Activated naive CD4-positive, alpha-beta T cell treated with anti-CD3 and anti-CD28 coated beads, Interleukin-2, amount 50 U/mL, for 24 hours (primary cell): ENCODE measurements around the gene ISG15.
"Not testable (repeated sequence)": the region's sequence is repeated elsewhere in the genome, so short reads cannot be mapped to it uniquely, and the experiment has no call there.

ENCODE experiments used
- H3K27ac Mint-ChIP-seq: one replicate; pipeline ENCODE4 v1.8.0; 2021; ENCODE audit warnings: mild to moderate bottlenecking, mixed read lengths
- H3K27me3 Mint-ChIP-seq: one replicate; pipeline ENCODE4 v1.8.0; 2021; ENCODE audit warnings: mixed read lengths
- H3K36me3 Mint-ChIP-seq: one replicate; pipeline ENCODE4 v1.8.0; 2021; ENCODE audit warnings: mixed read lengths
- H3K4me1 Mint-ChIP-seq: one replicate; pipeline ENCODE4 v1.8.0; 2021; ENCODE audit warnings: mixed read lengths
- H3K4me3 Mint-ChIP-seq: one replicate; pipeline ENCODE4 v1.8.0; 2021; ENCODE audit warnings: mild to moderate bottlenecking, mixed read lengths
- H3K9me3 Mint-ChIP-seq: one replicate; pipeline ENCODE4 v1.8.0; 2021; ENCODE audit warnings: mixed read lengths

ISG15 gene

DNA sequence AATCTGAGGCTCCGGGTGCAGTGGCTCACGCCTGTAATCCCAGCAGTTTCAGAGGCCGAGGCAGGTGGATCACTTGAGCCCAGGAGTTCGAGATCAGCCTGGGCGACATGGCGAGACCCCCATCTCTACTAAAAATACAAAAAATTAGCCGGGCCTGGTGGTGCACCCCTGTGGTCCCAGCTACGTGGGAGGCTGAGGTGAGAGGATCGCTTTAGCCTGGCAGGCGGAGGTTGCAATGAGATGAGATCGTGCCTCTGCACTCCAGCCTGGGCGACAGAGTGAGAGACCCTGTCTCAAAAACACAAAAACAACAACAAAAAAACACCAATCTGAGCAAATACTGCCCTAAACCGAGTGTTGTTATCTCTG is 577 bp upstream of the ISG15 start:
- H3K4me1 Mint-ChIP-seq, result peaks cover 35% of the 10 kb centered on the region

GRCh38 chr1:1013922-1014648 is 788 bp downstream of the ISG15 start:
- no peaks in the 10 kb centered on the region for H3K9me3 Mint-ChIP-seq
- H3K36me3 Mint-ChIP-seq, result no peaks in the 10 kb centered on the region
- H3K4me3 Mint-ChIP-seq, result peak overlapping the region; percentile 90
- H3K4me1 Mint-ChIP-seq, result peaks cover 33% of the 10 kb centered on the region
- no peaks in the 10 kb centered on the region for H3K27me3 Mint-ChIP-seq
- H3K27ac Mint-ChIP-seq, result peak overlapping the region; percentile 91

More for the DNA sequence above, 577 bp upstream of the ISG15 start:
- Mint-ChIP-seq H3K27ac (peak overlapping the region; percentile 85), H3K4me3 (peak overlapping the region; percentile 90)
- not testable (repeated sequence) for H3K9me3 Mint-ChIP-seq, H3K27me3 Mint-ChIP-seq, H3K36me3 Mint-ChIP-seq

DNA sequence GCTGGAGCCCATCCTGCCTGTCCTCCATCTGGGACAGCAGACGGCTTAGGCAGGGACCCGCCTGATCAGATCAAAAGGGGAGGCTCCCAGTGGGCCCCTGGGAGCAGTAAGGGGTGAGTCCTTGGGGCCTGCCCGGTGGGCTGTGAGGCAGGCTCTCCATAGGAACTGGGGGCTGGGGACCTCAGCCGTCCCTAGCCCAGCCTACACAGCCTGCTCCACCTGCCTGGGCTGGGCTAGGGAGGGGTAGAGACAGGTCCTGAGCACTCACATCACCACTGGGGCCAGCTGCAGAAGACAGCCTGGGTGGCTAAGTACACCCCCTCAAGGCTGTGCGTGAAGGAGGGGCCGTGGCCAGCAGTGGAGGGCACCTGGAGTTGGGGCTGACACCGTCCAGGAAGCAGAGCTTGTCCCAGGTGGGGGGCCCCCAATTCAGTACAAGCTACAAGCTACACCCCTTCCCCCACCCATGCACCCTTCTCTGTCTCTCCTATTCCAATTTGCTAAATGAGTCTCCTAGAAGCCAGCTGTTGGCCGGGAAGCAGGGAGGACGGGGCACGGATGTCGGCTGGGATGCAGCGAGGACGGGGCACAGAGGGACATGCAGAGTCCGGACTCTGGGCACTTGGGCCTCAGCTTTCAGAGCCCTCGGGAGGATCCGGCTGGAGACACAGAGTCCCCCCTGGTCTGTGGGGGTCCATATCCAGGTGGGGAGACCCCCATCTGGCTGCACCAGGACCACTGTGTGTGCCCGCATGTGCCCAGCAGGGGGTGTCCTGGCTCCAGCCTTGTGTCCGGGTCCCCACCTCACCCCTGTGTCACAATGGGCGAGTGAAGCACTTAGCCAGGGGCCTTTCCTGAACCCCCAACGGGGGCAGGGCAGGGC is 1.7 kb downstream of the ISG15 start:
- no peaks in the 10 kb centered on the region for H3K27me3 Mint-ChIP-seq
- H3K27ac Mint-ChIP-seq, result peak overlapping the region; percentile 91
- peak overlapping the region; percentile 90 for H3K4me3 Mint-ChIP-seq
- H3K36me3 Mint-ChIP-seq, result no peaks in the 10 kb centered on the region
- peaks cover 32% of the 10 kb centered on the region for H3K4me1 Mint-ChIP-seq
- H3K9me3 Mint-ChIP-seq, result no peaks in the 10 kb centered on the region

DNA sequence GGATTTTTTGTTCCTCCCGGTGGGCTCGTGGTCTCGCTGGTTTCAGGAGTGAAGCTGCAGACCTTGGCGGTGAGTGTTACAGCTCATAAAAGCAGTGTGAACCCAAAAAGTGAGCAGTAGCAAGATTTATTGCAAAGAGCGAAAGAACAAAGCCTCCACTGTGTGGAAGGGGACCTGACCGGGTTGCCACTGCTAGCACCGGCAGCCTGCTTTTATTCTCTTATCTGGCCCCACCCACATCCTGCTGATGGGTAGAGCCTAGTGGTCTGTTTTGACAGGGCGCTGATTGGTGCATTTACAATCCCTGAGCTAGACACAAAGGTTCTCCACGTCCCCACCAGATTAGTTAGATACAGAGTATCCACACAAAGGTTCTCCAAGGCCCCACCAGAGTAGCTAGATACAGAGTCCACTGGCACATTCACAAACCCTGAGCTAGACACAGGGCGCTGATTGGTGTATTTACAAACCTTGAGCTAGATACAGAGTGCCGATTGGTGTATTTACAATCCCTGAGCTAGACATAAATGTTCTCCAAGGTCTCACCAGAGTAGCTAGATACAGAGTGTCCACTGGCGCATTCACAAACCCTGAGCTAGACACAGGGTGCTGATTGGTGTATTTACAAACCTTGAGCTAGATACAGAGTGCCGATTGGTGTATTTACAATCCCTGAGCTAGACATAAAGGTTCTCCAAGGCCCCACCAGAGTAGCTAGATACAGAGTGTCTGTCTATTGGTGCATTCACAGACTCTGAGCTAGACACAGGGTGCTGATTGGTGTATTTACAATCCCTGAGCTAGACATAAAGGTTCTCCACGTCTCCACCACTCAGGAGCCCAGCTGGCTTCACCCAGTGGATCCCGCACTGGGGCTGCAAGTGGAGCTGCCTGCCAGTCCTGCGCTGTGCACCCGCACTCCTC is 4.4 kb downstream of the ISG15 start:
- not testable (repeated sequence) for H3K9me3 Mint-ChIP-seq, H3K27me3 Mint-ChIP-seq, H3K36me3 Mint-ChIP-seq, H3K27ac Mint-ChIP-seq
- H3K4me1 Mint-ChIP-seq, result peaks cover 36% of the 10 kb centered on the region
- H3K4me3 Mint-ChIP-seq, result peak overlapping the region; percentile 41

DNA sequence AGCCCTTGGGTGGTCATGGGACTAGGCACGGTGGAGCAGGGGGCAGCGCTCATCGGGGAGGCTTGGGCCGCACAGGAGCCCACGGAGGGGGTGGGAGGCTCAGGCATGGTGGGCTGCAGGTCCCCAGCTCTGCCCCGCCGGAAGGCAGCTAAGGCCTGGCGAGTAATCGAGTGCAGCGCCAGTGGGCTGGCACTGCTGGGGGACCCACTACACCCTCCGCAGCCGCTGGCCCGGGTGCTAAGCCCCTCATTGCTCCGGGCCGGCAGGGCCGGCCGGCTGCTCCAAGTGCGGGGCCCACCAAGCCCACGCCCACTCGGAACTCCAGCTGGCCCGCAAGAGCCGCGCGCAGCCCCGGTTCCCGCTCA is 5.0 kb downstream of the ISG15 start:
- not testable (repeated sequence) for H3K27me3 Mint-ChIP-seq, H3K36me3 Mint-ChIP-seq, H3K9me3 Mint-ChIP-seq, H3K27ac Mint-ChIP-seq, H3K4me3 Mint-ChIP-seq
- H3K4me1 Mint-ChIP-seq, result peaks cover 29% of the 10 kb centered on the region

DNA sequence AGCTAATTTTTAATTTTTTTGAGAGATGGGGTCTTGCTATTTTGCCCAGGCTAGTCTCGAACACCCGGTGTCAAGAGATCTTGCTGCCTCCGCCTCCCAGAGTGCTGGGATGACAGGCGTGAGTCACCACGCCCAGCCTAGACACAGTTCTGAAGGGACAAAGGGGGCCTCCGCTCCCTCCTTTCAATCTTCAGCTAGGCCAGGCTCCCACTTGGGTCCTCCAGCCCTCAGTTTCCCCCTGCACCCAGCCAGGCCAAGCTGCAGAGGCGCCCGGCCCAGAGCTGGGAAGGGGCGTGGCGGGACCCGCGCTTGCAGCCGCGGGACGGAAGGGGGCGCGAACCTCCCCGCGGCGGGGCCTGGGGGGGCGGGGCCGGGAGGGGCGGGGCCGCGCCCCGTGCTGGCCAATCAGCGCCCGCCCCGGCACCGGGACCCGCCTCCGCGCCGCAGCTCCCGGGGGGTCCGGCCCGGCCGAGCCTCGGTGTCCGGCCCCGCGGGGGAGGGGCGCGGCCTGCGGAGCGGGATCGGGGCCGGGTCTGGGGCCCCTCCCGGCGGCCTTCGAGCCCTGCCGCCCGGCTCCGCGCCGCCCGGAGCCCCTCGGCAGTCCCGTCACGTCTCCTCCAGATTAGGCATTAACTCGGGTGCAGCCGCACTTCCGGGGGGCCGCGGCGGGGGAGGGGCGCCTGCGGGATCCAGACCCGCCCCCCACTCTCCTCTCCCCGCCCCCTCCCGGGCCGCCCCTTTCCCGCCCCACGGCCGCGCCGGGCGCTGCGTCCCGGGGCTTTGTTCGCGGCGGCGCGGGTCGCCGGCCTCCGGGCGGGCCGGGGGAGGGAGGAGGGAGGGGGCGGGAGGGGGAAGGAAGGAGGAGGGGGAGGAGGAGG is 6.1 kb downstream of the ISG15 start:
- Mint-ChIP-seq H3K4me3 (peak overlapping the region; percentile 64), H3K9me3 (no peaks in the 10 kb centered on the region), H3K36me3 (no peaks in the 10 kb centered on the region), H3K4me1 (peaks cover 19% of the 10 kb centered on the region), H3K27me3 (no peaks in the 10 kb centered on the region), H3K27ac (no peak overlapping the region)

DNA sequence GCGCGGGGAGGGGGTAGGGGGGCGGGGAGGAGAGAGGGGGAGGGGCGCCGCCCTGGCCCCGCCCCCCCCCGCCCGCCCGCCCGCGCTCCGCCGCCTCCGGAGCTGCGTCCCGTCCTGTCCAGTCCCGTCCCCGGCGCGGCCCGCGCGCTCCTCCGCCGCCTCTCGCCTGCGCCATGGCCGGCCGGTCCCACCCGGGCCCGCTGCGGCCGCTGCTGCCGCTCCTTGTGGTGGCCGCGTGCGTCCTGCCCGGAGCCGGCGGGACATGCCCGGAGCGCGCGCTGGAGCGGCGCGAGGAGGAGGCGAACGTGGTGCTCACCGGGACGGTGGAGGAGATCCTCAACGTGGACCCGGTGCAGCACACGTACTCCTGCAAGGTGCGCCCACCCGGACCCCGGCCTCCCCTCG is 6.7 kb downstream of the ISG15 start, which contains the start of gene AGRN:
Gene AGRN, plus strand, starts transcription at position 121 of the 405 bp plus-strand sequence. Its CDS starts 53 bp downstream, at position 174.
- H3K36me3 Mint-ChIP-seq, result no peaks in the 10 kb centered on the region
- no peak within 1 kb of the TSS for H3K27ac Mint-ChIP-seq
- H3K9me3 Mint-ChIP-seq, result no peaks in the 10 kb centered on the region
- no peaks in the 10 kb centered on the region for H3K27me3 Mint-ChIP-seq
- peaks cover 13% of the 10 kb centered on the region for H3K4me1 Mint-ChIP-seq
- H3K4me3 Mint-ChIP-seq, result peak within 1 kb of the TSS; percentile 64

- Mint-ChIP-seq H3K27ac (no peak overlapping the region), H3K4me3 (no peak overlapping the region), H3K27me3 (no peaks in the 10 kb centered on the region), H3K9me3 (no peaks in the 10 kb centered on the region), H3K4me1 (peaks cover 13% of the 10 kb centered on the region), H3K36me3 (no peaks in the 10 kb centered on the region)
Observed at GRCh38 chr1:1020415-1021009, 7.2 kb downstream of the ISG15 start.

DNA sequence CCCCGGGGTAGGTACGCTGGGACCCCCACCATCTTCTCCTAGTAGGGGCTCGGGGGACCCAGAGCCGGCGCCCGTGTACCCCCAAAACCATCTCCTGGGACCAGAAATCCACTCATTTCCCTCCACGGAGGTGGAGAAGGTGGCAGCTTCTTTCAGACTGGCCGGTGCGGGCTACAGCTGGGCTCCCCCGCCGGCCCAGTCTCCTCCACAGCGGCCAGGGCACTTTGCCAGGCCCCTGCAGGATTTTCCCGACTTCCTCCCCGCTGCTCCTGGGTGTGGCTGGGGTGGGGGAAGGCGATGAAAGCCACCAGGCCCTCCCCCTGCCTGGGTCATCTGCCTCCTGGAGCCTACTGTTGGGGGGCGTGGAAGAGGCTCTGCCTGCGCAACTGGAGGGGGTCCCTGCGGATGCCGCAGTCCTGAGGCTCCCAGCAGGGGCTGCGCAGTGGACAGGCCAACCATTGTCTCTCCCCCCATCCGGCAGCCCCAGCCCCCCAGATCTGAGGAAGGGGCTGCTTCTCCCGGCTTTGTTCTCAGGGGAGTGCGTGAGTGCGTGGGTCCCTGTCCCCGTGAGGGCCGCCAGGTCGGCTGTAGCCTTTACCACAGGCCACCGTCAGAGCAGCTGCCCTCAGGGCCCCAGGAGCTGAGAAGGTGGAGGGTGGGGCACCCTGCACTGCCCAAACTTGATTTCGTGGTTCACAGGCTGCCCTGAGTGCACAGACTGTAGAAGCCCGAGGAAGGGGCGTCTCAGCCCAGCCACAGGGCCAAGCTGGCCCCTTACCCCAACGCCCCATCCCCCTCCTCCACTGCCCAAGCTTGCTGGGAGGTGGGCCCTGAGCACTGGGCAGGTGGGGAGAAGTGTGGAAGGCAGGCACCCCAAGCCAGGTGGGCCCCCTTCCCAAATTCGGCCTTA is 8.0 kb downstream of the ISG15 start:
- no peaks in the 10 kb centered on the region for H3K27me3 Mint-ChIP-seq
- H3K9me3 Mint-ChIP-seq, result no peaks in the 10 kb centered on the region
- no peak overlapping the region for H3K27ac Mint-ChIP-seq
- no peak overlapping the region for H3K4me3 Mint-ChIP-seq
- H3K36me3 Mint-ChIP-seq, result no peaks in the 10 kb centered on the region
- peaks cover 13% of the 10 kb centered on the region for H3K4me1 Mint-ChIP-seq

DNA sequence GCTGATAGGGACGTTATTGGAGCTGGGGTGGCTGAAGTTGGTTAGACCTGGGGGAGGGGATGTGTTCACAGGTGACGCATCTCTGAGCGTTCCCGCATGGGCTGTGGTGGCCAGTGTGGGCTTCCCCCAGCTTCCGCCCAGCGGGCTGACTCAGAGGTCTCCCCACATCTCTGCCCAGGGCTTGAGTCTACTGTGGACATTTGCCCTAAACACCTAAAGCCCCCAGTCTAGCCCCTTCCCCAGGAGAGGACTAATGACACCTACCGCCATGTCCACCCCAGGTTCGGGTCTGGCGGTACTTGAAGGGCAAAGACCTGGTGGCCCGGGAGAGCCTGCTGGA is 8.6 kb downstream of the ISG15 start:
- Mint-ChIP-seq H3K36me3 (no peaks in the 10 kb centered on the region), H3K4me3 (peak overlapping the region; percentile 15), H3K9me3 (no peaks in the 10 kb centered on the region), H3K4me1 (peaks cover 13% of the 10 kb centered on the region), H3K27me3 (no peaks in the 10 kb centered on the region), H3K27ac (no peak overlapping the region)

GRCh38 chr1:1022302-1023009 is 9.2 kb downstream of the ISG15 start:
- H3K4me1 Mint-ChIP-seq, result peaks cover 9% of the 10 kb centered on the region
- no peak overlapping the region for H3K4me3 Mint-ChIP-seq
- H3K27ac Mint-ChIP-seq, result no peak overlapping the region
- H3K36me3 Mint-ChIP-seq, result no peaks in the 10 kb centered on the region
- no peaks in the 10 kb centered on the region for H3K27me3 Mint-ChIP-seq
- no peaks in the 10 kb centered on the region for H3K9me3 Mint-ChIP-seq

DNA sequence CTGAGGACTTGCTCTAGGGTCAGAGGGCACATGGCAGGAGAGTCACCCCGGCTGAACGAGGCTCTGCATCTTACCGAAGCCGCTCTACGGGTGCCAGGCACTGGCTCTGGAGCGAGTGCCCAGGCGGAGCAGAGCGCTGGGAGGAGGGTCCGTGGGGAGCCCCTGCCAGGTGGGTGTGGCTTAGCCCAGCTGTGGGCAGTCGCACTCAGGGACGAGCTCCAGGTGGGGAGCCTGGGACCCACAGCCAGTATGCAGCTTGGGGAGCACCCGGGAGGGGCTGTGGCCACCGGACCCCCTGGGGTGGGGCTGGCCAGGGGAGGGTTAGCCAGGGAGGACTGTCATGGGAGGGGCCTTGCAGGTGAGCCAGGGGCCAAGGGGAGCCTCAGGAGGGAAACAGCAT is 10.4 kb downstream of the ISG15 start:
- H3K27ac Mint-ChIP-seq, result no peak overlapping the region
- no peaks in the 10 kb centered on the region for H3K9me3 Mint-ChIP-seq
- no peaks in the 10 kb centered on the region for H3K36me3 Mint-ChIP-seq
- H3K27me3 Mint-ChIP-seq, result no peaks in the 10 kb centered on the region
- peaks cover 6% of the 10 kb centered on the region for H3K4me1 Mint-ChIP-seq
- no peak overlapping the region for H3K4me3 Mint-ChIP-seq

DNA sequence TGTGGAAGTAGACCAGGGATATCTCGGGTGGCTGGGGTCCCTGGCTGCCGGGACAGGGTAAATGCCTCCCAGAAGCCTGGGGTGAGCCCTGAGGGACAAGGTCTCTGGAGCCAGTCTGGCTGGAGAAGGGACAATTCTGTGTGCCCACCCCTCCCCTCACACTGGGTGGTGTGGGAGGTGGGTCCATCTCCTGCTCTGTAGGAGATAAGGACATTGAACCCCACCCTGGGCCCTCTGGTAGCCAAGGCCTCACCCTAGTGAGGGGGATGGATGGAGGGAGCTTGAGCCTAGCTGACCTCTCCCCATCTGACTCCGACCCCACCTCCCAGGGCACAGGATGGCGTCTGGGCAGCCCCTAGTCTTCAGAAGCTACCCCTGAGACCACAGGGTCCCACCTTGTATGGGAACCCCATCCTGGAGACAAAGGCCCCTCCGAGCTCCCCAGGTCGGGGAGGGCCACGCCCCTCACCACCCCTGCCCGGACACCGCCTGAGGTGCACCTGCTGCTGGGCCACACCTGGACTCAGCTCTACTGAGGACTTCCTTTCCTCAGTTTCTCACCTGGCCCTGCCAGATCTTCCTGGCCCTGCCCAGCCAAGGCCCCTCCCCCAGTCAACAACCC is 11.0 kb downstream of the ISG15 start:
- H3K4me3 Mint-ChIP-seq, result no peak overlapping the region
- H3K9me3 Mint-ChIP-seq, result no peaks in the 10 kb centered on the region
- H3K36me3 Mint-ChIP-seq, result no peaks in the 10 kb centered on the region
- H3K27me3 Mint-ChIP-seq, result no peaks in the 10 kb centered on the region
- H3K4me1 Mint-ChIP-seq, result peaks cover 6% of the 10 kb centered on the region
- H3K27ac Mint-ChIP-seq, result no peak overlapping the region
